ENCODE measurements around the gene NAGA.

The NAGA gene

GRCh38 chr22:42052765-42053164, 17.8 kb downstream of the NAGA start:
- FAIRE-seq (no peak), DNase-seq (ENCODE audit: insufficient read length, low spot score) (no peak)

DNA sequence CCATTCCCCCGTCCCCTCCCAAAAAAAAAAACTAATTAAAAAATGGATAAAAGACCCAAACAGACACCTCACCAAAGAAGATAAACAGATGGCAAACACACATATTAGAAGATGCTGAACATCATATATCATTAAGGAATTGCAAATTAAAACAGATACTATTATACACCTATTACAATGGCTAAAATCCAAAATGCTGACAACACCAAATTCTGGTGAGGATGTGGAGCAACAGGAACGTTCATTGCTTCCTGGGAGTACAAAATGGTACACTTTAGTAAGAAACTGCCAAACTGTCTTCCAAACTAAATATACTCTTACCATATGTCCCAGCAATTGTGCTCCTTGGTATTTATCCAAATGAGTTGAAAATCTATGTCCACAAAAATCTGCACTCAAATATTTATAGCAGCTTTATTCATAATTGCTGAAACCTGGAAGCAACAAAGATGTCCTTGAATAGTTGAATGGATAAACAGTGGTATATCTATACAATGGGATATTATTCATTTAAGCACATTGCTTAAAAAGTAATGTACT, 19.9 kb downstream of the NAGA start:
- FAIRE-seq (no peak), DNase-seq (ENCODE audit: insufficient read length, low spot score) (no peak)

GRCh38 chr22:42041784-42042183, 28.8 kb downstream of the NAGA start:
- DNase-seq (ENCODE audit: insufficient read length, low spot score) (no peak), FAIRE-seq (no peak)

DNA sequence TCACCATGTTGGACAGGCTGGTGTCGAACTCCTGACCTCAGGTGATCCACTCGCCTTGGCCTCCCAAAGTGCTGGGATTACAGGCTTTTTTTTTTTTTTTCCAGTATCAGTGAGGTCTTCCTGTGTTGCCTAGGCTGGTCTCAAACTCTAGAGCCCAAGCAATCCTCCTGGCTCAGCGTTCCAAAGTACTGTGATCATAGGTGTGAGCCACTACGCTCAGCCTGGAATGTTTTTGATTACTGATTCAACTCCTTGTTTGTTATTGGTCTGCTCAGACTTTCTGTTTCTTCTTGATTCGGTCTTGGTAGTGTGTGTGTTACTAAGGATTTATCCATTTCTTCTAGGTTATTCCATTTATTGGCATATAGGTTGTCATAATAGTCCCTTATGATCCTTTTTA, 31.3 kb downstream of the NAGA start:
- no peak for FAIRE-seq
- no peak for DNase-seq (ENCODE audit: insufficient read length, low spot score)

DNA sequence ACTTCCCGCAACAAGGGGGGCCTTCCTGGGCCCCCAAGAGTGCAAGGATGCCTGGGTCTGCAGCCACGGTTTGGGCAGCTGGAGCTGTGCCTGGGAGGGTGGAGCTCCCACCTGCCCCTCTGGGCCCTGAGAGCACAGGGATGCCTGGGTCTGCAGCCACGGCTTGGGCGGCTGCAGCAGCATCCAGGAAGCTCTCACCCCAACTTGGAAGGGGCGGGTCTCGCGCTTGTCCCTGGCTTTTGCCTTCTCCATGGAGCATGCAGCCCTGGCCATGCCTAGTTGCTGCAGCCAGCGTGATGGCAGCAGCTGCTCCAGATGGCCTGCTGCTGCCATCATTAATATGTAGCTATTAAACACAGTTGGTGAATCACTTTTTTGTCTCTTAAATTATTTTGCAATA, 35.4 kb downstream of the NAGA start:
- FAIRE-seq (no peak), DNase-seq (ENCODE audit: insufficient read length, low spot score) (no peak)

GRCh38 chr22:42033263-42034181, 37.1 kb downstream of the NAGA start:
- DNase-seq (ENCODE audit: insufficient read length, low spot score) (no peak), FAIRE-seq (no peak)

- DNase-seq (ENCODE audit: insufficient read length, low spot score) (no peak), FAIRE-seq (no peak)
These were observed 43.9 kb downstream of the NAGA start for GRCh38 chr22:42026705-42027104.

- FAIRE-seq: no peak
- DNase-seq (ENCODE audit: insufficient read length, low spot score): no peak
These were observed 45.2 kb downstream of the NAGA start for GRCh38 chr22:42025421-42025820.

DNA sequence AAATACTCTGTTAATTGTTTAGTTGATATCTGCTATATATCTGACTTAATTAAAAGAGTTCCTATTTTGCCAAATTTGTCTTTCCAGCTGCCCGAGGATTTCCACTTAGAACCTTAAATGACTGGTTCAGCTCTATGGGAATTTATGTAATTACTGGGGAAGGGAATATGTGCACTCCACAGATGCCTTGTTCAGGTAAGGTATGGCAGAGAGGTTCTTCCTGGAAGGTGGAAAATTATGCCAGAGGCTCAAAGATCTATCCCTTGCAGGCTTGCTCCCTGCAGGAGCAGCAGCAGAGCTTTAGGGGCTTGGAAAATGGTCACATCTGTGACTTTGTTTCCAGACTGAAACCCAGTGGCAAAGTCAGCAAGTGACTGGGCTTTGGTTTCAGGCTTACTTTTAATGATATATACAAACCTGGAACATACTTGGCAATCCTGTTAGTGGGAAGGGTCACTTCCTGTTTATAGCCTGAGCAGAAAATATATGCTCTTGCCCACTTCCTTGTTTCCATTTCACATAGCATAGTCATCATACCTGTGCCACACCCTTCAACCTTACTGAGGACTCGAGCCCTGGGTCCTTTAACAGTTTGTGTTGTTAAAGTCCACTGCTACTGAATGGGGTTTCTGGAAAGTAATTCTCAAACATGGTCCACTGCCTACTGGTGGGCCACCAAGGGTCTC, 48.3 kb downstream of the NAGA start:
- DNase-seq (ENCODE audit: insufficient read length, low spot score): peak; percentile 36
- FAIRE-seq: peak; percentile 90

- DNase-seq (ENCODE audit: insufficient read length, low spot score): no peak
- FAIRE-seq: no peak
These were observed 49.0 kb downstream of the NAGA start for GRCh38 chr22:42021571-42021970.

- FAIRE-seq: no peak
- DNase-seq (ENCODE audit: insufficient read length, low spot score): no peak
These were observed 52.4 kb downstream of the NAGA start for GRCh38 chr22:42018224-42018623.

DNA sequence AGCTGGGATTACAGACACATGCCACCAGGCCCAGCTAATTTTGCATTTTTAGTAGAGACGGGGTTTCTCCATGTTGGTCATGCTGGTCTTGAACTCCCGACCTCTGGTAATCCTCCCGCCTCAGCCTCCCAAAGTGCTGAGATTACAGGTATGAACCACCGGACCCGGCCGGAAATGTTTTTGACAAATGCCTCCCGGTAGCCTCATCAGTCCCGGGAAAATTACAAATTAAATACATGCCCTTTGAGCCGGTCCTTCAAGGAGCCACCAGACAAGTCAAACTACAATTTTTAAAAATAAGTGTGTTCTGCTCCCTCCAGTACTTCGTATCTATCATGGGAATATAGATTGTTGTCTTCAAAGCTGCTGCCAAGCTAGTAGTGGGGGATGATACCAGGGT, 54.5 kb downstream of the NAGA start:
- no peak for DNase-seq (ENCODE audit: insufficient read length, low spot score)
- FAIRE-seq: no peak

DNA sequence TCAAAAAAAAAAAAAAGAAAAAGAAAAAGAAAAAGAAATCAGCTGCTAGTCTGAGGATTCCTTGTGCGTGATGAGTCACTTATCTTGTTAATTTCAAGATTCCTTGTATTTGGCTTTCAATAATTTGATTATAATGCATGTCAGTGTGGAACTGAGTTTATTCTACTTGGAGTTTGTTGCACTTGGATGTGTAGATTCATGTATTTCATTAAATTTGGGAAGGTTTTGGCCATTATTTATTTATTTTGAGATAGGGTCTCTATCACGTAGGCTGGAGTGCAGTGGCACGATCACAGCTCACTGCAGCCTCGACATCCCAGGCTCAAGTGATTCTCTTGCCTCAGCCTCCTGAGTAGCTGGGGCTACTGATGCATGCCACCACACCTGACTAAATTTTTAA, 57.2 kb downstream of the NAGA start:
- FAIRE-seq (no peak), DNase-seq (ENCODE audit: insufficient read length, low spot score) (no peak)

GRCh38 chr22:42010778-42011177, 59.8 kb downstream of the NAGA start:
- no peak for DNase-seq (ENCODE audit: insufficient read length, low spot score)
- FAIRE-seq: no peak

Measured in GM19239 (cell line).